ENCODE results near the gene NDUFA8. TPM values are rescaled to one million over a fixed set of nuclear protein-coding genes. Genes with fewer than 3 reads are reported as not detected.

Gene NDUFA8
- total RNA-seq, 4 donors from 2014 or later, result 16.1 to 59.5 (median 40.3) TPM

- WGBS, 2 donors (ENCODE audit: low coverage in 1 of 2), result 86% methylated on average over 1 of the region's 1 CpG; no CpG with 5 or more reads in 1 of the 2 donors
- TF ChIP-seq POLR2AphosphoS5 (IDR thresholded peaks at IDR 0.05) (no peak), EP300 (IDR thresholded peaks at IDR 0.05; ENCODE audit: low read depth) (no peak), CTCF (IDR thresholded peaks at IDR 0.05) (no peak), POLR2A (IDR thresholded peaks at IDR 0.05) (no peak)
- Histone ChIP-seq H3K4me1 (peaks cover 0 to 6% (median 0%) of the 10 kb centered on the region in 4 donors), H3K27me3 (peaks cover 1% of the 10 kb centered on the region), H3K27ac (no peak overlapping the region), H3K4me3 (no peak overlapping the region), H3K9me3 (no peaks in the 10 kb centered on the region), H3K36me3 (no peaks in the 10 kb centered on the region)
- intact Hi-C loops (cut with DNase I; ENCODE audit: low total_unique reads) (no loop called here), in situ Hi-C loops (cut with MboI; ENCODE audit: low pct_ligation_motif_present in 1 of 4, low pct_unique_long_range_greater_than_20kb in 1 of 4, low sequenced_read_pairs in 3 of 4) (no loop called here)
- DNase-seq, result no peak
Observed at GRCh38 chr9:122201641-122202040, 42.1 kb upstream of the NDUFA8 start.

GRCh38 chr9:122200960-122201595 lies 41.5 kb upstream of the NDUFA8 start:
- no peaks in the 10 kb centered on the region for H3K27me3 ChIP-seq
- H3K4me3 ChIP-seq, result no peak overlapping the region
- in situ Hi-C loops (cut with MboI; ENCODE audit: low pct_ligation_motif_present in 1 of 4, low pct_unique_long_range_greater_than_20kb in 1 of 4, low sequenced_read_pairs in 3 of 4) (no loop called here), intact Hi-C loops (cut with DNase I; ENCODE audit: low total_unique reads) (no loop called here)
- no peaks in the 10 kb centered on the region for H3K9me3 ChIP-seq
- 92 to 93% methylated on average over 3 to 7 of the region's 7 CpGs for WGBS, 2 donors (ENCODE audit: low coverage in 1 of 2)
- no peak for DNase-seq
- H3K36me3 ChIP-seq, result no peaks in the 10 kb centered on the region
- TF ChIP-seq POLR2AphosphoS5 (IDR thresholded peaks at IDR 0.05), result no peak
- TF ChIP-seq POLR2A (IDR thresholded peaks at IDR 0.05), result no peak
- TF ChIP-seq EP300 (IDR thresholded peaks at IDR 0.05; ENCODE audit: low read depth), result no peak
- no peak for TF ChIP-seq CTCF (IDR thresholded peaks at IDR 0.05)
- H3K27ac ChIP-seq, result no peak overlapping the region
- H3K4me1 ChIP-seq, result peaks cover 0 to 6% (median 0%) of the 10 kb centered on the region in 4 donors

GRCh38 chr9:122197882-122198281 lies 38.3 kb upstream of the NDUFA8 start:
- no peaks in the 10 kb centered on the region for H3K9me3 ChIP-seq
- DNase-seq, result no peak
- no peak overlapping the region for H3K4me3 ChIP-seq
- no peaks in the 10 kb centered on the region for H3K27me3 ChIP-seq
- intact Hi-C loops (cut with DNase I; ENCODE audit: low total_unique reads), result no loop called here
- H3K27ac ChIP-seq, result no peak overlapping the region
- peaks cover 0 to 6% (median 0%) of the 10 kb centered on the region in 4 donors for H3K4me1 ChIP-seq
- WGBS, 2 donors (ENCODE audit: low coverage in 1 of 2), result 46% methylated on average over 4 of the region's 4 CpGs; no CpG with 5 or more reads in 1 of the 2 donors
- in situ Hi-C loops (cut with MboI; ENCODE audit: low pct_ligation_motif_present in 1 of 4, low pct_unique_long_range_greater_than_20kb in 1 of 4, low sequenced_read_pairs in 3 of 4), result no loop called here
- no peak for TF ChIP-seq CTCF (IDR thresholded peaks at IDR 0.05)
- TF ChIP-seq POLR2A (IDR thresholded peaks at IDR 0.05), result no peak
- no peak for TF ChIP-seq POLR2AphosphoS5 (IDR thresholded peaks at IDR 0.05)
- no peak for TF ChIP-seq EP300 (IDR thresholded peaks at IDR 0.05; ENCODE audit: low read depth)
- no peaks in the 10 kb centered on the region for H3K36me3 ChIP-seq

GRCh38 chr9:122197426-122197825 lies 37.8 kb upstream of the NDUFA8 start:
- Histone ChIP-seq H3K27me3 (no peaks in the 10 kb centered on the region), H3K36me3 (no peaks in the 10 kb centered on the region), H3K27ac (no peak overlapping the region), H3K9me3 (no peaks in the 10 kb centered on the region), H3K4me3 (no peak overlapping the region), H3K4me1 (peaks cover 0 to 6% (median 0%) of the 10 kb centered on the region in 4 donors)
- TF ChIP-seq POLR2AphosphoS5 (IDR thresholded peaks at IDR 0.05) (no peak), POLR2A (IDR thresholded peaks at IDR 0.05) (no peak), EP300 (IDR thresholded peaks at IDR 0.05; ENCODE audit: low read depth) (no peak), CTCF (IDR thresholded peaks at IDR 0.05) (no peak)
- no peak for DNase-seq
- intact Hi-C loops (cut with DNase I; ENCODE audit: low total_unique reads), result no loop called here
- in situ Hi-C loops (cut with MboI; ENCODE audit: low pct_ligation_motif_present in 1 of 4, low pct_unique_long_range_greater_than_20kb in 1 of 4, low sequenced_read_pairs in 3 of 4), result no loop called here
- 54 to 58% methylated on average over 5 to 7 of the region's 7 CpGs for WGBS, 2 donors (ENCODE audit: low coverage in 1 of 2)

All from transverse colon (tissue), 4 donors.